IMR-90 (cell line): ENCODE data around the gene NPHP4.

ENCODE experiments used
- BHLHE40 ChIP-seq: fragments of 150-350 bp; IDR thresholded peaks from 2 replicates; pipeline ENCODE4 v1.6.1; 2016; ENCODE audit warnings: mild to moderate bottlenecking, low read depth, low read length
- CEBPB ChIP-seq: IDR thresholded peaks from 2 replicates; pipeline ENCODE4 v1.6.1; 2012; ENCODE audit warnings: low read depth, low read length, improper control_type of control experiment
- MAFK ChIP-seq: IDR thresholded peaks from 2 replicates; pipeline ENCODE4 v1.6.1; 2012; ENCODE audit warnings: low read depth, low read length, improper control_type of control experiment
- MAZ ChIP-seq: IDR thresholded peaks from 2 replicates; pipeline ENCODE4 v1.6.1; 2012; ENCODE audit warnings: low read depth, mild to moderate bottlenecking, low read length, improper control_type of control experiment, moderate library complexity, borderline replicate concordance
- MXI1 ChIP-seq: IDR thresholded peaks from 2 replicates; pipeline ENCODE4 v1.6.1; 2012; ENCODE audit warnings: low read depth, mild to moderate bottlenecking, low read length, moderate library complexity, borderline replicate concordance
- NFE2L2 ChIP-seq: fragments of 150-350 bp; IDR thresholded peaks from 2 replicates; pipeline ENCODE4 v1.6.1; 2016; ENCODE audit warnings: low read depth, mild to moderate bottlenecking, low read length
- POLR2A ChIP-seq: IDR thresholded peaks from 2 replicates; pipeline ENCODE4 v1.6.1; 2012; ENCODE audit warnings: mild to moderate bottlenecking, low read depth, low read length
- RCOR1 ChIP-seq: IDR thresholded peaks from 2 replicates; pipeline ENCODE4 v1.6.1; 2012; ENCODE audit warnings: mild to moderate bottlenecking, low read length, improper control_type of control experiment; ENCODE audit not compliant: insufficient replicate concordance
- RFX5 ChIP-seq: IDR thresholded peaks from 2 replicates; pipeline ENCODE4 v1.8.0; 2012; ENCODE audit warnings: low read depth, mild to moderate bottlenecking, low read length, moderate library complexity
- SMC3 ChIP-seq: fragments of 150-350 bp; IDR thresholded peaks from 2 replicates; pipeline ENCODE4 v1.6.1; 2016; ENCODE audit warnings: low read depth, mild to moderate bottlenecking, antibody characterized with exemption, low read length, moderate library complexity
- TF ChIP-seq, protein P1 (sequence below): conservative IDR thresholded peaks from 2 replicates; pipeline ENCODE4 v1.5.1; 2012; ENCODE audit warnings: mild to moderate bottlenecking, low read depth, low read length, improper control_type of control experiment
- TF ChIP-seq, protein P2 (sequence below): fragments of 150-350 bp; IDR thresholded peaks from 2 replicates; pipeline ENCODE4 v1.6.1; 2017; ENCODE audit warnings: mild to moderate bottlenecking, antibody characterized with exemption, low read length, low read depth

DNA sequence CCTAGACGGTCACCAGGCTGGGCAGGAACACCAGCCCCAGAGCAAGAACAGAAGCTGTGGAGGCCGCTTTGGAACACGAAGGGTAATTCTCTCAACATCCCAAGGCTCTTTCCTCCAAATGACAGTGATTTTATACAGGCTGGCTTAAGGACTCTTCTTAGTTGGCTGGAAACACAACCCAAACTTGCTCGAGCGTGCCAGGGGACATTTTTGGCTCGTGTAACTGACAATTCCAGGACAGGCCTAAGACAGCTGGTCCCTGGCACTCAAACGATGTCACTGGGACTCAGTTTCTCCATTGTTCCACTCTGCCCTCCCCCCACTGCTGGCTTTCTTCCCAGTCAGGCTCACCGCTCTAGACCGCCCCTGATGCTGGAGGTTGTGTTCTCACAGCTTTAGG, 164.7 kb downstream of the NPHP4 start:
- no peak for TF ChIP-seq RCOR1
- TF ChIP-seq, protein P1, sequence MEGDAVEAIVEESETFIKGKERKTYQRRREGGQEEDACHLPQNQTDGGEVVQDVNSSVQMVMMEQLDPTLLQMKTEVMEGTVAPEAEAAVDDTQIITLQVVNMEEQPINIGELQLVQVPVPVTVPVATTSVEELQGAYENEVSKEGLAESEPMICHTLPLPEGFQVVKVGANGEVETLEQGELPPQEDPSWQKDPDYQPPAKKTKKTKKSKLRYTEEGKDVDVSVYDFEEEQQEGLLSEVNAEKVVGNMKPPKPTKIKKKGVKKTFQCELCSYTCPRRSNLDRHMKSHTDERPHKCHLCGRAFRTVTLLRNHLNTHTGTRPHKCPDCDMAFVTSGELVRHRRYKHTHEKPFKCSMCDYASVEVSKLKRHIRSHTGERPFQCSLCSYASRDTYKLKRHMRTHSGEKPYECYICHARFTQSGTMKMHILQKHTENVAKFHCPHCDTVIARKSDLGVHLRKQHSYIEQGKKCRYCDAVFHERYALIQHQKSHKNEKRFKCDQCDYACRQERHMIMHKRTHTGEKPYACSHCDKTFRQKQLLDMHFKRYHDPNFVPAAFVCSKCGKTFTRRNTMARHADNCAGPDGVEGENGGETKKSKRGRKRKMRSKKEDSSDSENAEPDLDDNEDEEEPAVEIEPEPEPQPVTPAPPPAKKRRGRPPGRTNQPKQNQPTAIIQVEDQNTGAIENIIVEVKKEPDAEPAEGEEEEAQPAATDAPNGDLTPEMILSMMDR: no peak
- no peak for TF ChIP-seq MXI1
- no peak for TF ChIP-seq SMC3
- TF ChIP-seq BHLHE40: no peak
- no peak for TF ChIP-seq POLR2A
- TF ChIP-seq, protein P2, sequence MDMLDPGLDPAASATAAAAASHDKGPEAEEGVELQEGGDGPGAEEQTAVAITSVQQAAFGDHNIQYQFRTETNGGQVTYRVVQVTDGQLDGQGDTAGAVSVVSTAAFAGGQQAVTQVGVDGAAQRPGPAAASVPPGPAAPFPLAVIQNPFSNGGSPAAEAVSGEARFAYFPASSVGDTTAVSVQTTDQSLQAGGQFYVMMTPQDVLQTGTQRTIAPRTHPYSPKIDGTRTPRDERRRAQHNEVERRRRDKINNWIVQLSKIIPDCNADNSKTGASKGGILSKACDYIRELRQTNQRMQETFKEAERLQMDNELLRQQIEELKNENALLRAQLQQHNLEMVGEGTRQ: no peak
- TF ChIP-seq MAFK: no peak
- no peak for TF ChIP-seq RFX5
- no peak for TF ChIP-seq NFE2L2
- no peak for TF ChIP-seq MAZ
- no peak for TF ChIP-seq CEBPB
